Measurements from ENCODE around the gene KLHDC7B. TPM values are rescaled to one million over a fixed set of nuclear protein-coding genes. Genes with fewer than 3 reads are reported as not detected.

Gene KLHDC7B
- total RNA-seq, 1 experiment from 2014 or later: 1.8 TPM

DNA sequence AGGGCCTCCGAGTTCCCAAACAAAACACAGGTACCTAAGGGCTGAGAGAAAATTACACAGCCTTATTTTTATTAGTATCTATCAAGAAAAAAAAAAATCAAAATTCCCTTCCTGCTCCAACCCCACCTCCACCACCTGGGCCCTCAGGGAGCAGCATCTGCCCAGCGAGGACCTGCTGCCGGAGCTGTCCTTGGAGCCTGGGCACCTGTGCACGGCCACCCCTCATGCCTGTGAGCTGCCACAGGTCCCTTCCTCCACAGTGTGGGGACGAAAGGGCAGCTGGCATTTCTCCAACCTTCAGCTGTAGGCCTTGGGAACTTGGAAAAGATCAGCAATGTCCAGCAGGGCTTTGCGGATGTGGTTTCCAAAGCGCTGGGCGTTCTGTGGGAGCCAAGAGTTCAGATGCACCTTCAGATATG is 23.4 kb downstream of the KLHDC7B start:
- Histone ChIP-seq H3K36me3 (ENCODE audit: control insufficient read depth, insufficient read depth, low read length) (no peaks in the 10 kb centered on the region), H3K27ac (ENCODE audit: low read length) (no peak overlapping the region), H3K27me3 (ENCODE audit: control insufficient read depth, insufficient read depth, low read length) (no peaks in the 10 kb centered on the region), H3K4me3 (ENCODE audit: low read depth in 2 of 2, low read length in 2 of 2) (no peak overlapping the region), H3K9me3 (ENCODE audit: control insufficient read depth, insufficient read depth, low read depth, low read length) (no peaks in the 10 kb centered on the region), H3K4me1 (ENCODE audit: control insufficient read depth, insufficient read depth, low read length) (no peaks in the 10 kb centered on the region)
- intact Hi-C loops (cut with micrococcal nuclease; ENCODE audit: unreplicated experiment) (no loop called here), in situ Hi-C loops (cut with HindIII; ENCODE audit: low pct_unique_long_range_greater_than_20kb, low sequenced_read_pairs) (no loop called here)
- CTCF ChIA-PET: interaction anchor here (0.6 kb wide), 1 partner anchor 639 kb away, joined by 3 read pairs; no protein-coding TSS in a partner anchor
- BruUV-seq (replicated peaks): no TSS peak
- POLR2A ChIA-PET: no interaction called here
- DNase-seq (ENCODE audit: low read depth, low spot score) (no peak), ATAC-seq (no peak)
- TF ChIP-seq SIN3A (IDR thresholded peaks at IDR 0.05; ENCODE audit: borderline replicate concordance, insufficient read depth, low read depth, low read length) (no peak), POLR2AphosphoS5 (IDR thresholded peaks at IDR 0.05; ENCODE audit: low read depth, low read length) (no peak), TCF7L2 (IDR thresholded peaks at IDR 0.05; ENCODE audit: low read depth, low read length) (no peak)
- TF ChIP-seq, protein P1, sequence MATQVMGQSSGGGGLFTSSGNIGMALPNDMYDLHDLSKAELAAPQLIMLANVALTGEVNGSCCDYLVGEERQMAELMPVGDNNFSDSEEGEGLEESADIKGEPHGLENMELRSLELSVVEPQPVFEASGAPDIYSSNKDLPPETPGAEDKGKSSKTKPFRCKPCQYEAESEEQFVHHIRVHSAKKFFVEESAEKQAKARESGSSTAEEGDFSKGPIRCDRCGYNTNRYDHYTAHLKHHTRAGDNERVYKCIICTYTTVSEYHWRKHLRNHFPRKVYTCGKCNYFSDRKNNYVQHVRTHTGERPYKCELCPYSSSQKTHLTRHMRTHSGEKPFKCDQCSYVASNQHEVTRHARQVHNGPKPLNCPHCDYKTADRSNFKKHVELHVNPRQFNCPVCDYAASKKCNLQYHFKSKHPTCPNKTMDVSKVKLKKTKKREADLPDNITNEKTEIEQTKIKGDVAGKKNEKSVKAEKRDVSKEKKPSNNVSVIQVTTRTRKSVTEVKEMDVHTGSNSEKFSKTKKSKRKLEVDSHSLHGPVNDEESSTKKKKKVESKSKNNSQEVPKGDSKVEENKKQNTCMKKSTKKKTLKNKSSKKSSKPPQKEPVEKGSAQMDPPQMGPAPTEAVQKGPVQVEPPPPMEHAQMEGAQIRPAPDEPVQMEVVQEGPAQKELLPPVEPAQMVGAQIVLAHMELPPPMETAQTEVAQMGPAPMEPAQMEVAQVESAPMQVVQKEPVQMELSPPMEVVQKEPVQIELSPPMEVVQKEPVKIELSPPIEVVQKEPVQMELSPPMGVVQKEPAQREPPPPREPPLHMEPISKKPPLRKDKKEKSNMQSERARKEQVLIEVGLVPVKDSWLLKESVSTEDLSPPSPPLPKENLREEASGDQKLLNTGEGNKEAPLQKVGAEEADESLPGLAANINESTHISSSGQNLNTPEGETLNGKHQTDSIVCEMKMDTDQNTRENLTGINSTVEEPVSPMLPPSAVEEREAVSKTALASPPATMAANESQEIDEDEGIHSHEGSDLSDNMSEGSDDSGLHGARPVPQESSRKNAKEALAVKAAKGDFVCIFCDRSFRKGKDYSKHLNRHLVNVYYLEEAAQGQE (IDR thresholded peaks at IDR 0.05; ENCODE audit: insufficient read depth in 1 of 2, low read depth in 2 of 2, low read length in 1 of 2): no peak
- TF ChIP-seq, protein P2, sequence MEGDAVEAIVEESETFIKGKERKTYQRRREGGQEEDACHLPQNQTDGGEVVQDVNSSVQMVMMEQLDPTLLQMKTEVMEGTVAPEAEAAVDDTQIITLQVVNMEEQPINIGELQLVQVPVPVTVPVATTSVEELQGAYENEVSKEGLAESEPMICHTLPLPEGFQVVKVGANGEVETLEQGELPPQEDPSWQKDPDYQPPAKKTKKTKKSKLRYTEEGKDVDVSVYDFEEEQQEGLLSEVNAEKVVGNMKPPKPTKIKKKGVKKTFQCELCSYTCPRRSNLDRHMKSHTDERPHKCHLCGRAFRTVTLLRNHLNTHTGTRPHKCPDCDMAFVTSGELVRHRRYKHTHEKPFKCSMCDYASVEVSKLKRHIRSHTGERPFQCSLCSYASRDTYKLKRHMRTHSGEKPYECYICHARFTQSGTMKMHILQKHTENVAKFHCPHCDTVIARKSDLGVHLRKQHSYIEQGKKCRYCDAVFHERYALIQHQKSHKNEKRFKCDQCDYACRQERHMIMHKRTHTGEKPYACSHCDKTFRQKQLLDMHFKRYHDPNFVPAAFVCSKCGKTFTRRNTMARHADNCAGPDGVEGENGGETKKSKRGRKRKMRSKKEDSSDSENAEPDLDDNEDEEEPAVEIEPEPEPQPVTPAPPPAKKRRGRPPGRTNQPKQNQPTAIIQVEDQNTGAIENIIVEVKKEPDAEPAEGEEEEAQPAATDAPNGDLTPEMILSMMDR (IDR thresholded peaks at IDR 0.05): no peak

DNA sequence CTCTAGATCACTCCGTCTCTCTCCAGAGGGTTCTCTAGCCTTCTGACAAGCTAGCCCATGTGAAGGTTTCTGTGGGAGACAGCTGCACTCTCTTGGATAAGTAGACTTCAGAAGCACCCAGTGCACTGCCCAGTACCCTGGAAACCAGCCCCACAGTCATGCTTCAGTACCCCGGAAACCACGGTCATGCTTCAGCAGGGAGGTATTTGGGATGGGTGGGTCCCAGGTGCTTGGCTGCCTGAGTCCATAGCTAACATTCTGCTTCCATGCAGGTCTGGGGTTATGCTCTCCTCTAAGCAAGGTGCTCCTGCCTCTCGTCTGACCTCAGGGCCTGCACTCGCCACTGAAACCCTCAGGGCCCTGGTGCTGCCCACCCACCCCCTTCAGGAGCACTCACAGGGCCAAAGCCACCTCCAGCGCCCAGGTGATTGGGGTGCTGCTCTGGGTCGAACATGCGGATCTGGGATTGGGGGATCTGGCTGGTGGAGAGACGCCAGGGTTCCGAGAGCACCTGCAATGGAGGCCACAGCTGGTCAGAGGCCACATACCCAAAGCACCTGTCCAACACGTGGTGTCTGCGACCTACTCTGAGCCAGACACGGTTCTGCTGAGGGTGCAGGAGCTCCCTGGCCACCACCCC is 24.3 kb downstream of the KLHDC7B start:
- Histone ChIP-seq H3K36me3 (ENCODE audit: control insufficient read depth, insufficient read depth, low read length) (no peaks in the 10 kb centered on the region), H3K27ac (ENCODE audit: low read length) (no peak overlapping the region), H3K27me3 (ENCODE audit: control insufficient read depth, insufficient read depth, low read length) (no peaks in the 10 kb centered on the region), H3K4me3 (ENCODE audit: low read depth in 2 of 2, low read length in 2 of 2) (no peak overlapping the region), H3K9me3 (ENCODE audit: control insufficient read depth, insufficient read depth, low read depth, low read length) (no peaks in the 10 kb centered on the region), H3K4me1 (ENCODE audit: control insufficient read depth, insufficient read depth, low read length) (no peaks in the 10 kb centered on the region)
- intact Hi-C loops (cut with micrococcal nuclease; ENCODE audit: unreplicated experiment): no loop called here
- no TSS peak for BruUV-seq (replicated peaks)
- ATAC-seq (no peak), DNase-seq (ENCODE audit: low read depth, low spot score) (no peak)
- in situ Hi-C loops (cut with HindIII; ENCODE audit: low pct_unique_long_range_greater_than_20kb, low sequenced_read_pairs): no loop called here
- ChIA-PET POLR2A (no interaction called here), CTCF (interaction anchor here (0.5 kb wide), 1 partner anchor 45 kb away, joined by 3 read pairs; the partner anchor contains the start of gene SCO2)
- TF ChIP-seq SIN3A (IDR thresholded peaks at IDR 0.05; ENCODE audit: borderline replicate concordance, insufficient read depth, low read depth, low read length) (no peak), POLR2AphosphoS5 (IDR thresholded peaks at IDR 0.05; ENCODE audit: low read depth, low read length) (no peak)
- TF ChIP-seq, protein P1 (IDR thresholded peaks at IDR 0.05; ENCODE audit: insufficient read depth in 1 of 2, low read depth in 2 of 2, low read length in 1 of 2): no peak
- TF ChIP-seq, protein P2 (IDR thresholded peaks at IDR 0.05): no peak

All from Panc1 (cell line).